ENCODE data around the gene STK39.
"Not testable (repeated sequence)": the region's sequence is repeated elsewhere in the genome, so short reads cannot be mapped to it uniquely, and the experiment has no call there.

Gene STK39

DNA sequence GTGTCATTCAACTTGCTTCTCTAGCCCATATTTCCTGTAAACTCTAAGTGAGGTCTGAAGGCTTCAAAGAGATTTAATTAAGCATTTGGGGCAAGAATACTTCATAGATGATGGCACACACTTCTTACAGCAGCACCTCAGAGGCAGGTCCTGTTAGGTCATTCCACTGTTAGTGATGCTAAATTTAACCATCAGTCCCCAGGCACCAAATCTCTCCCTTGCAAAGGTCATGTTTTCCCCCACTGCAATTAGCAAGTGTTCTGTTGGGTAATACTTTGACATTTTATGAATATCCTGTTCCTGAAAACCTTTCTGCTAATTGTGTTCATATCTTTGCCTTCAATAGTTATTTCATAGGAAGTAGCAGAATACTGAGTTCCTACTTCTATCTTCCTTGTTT is 117.0 kb downstream of the STK39 start:
- FAIRE-seq, result no peak

DNA sequence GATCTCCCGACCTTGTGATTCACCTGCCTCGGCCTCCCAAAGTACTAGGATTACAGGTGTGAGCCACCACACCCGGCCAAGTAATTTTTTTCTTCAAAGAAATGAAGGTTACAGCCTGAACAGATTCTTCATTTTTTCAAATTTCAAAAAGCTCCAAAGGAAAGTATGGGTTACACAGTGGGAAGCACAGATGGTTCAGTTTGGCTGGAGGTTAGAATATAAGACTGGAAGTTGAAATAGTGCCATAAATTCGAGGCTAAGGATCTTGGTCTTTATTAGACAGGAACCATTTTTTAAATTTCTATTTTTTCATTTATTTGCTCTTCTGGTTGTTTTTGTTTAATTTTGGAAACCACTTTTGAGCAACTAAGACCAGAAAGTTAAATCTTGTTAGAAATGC is 120.0 kb downstream of the STK39 start:
- no peak for FAIRE-seq

DNA sequence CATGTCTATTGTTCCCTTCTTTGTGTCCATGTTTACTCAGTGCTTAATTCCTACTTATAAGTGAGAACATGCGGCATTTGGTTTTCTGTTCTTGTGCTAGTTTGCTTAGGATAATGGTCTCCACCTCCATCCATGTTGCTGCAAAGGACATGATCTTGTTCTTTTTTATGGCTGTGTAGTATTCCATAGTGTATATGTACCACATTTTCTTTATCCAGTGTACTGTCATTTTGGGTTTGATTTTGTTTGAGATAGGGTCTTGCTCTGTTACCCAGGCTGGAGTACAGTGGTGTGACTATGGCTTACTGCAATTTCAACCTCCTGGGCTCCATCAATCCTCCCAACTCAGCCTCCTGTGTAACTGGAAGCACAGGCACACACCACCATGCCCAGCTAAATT is 125.2 kb downstream of the STK39 start:
- FAIRE-seq, result not testable (repeated sequence)

DNA sequence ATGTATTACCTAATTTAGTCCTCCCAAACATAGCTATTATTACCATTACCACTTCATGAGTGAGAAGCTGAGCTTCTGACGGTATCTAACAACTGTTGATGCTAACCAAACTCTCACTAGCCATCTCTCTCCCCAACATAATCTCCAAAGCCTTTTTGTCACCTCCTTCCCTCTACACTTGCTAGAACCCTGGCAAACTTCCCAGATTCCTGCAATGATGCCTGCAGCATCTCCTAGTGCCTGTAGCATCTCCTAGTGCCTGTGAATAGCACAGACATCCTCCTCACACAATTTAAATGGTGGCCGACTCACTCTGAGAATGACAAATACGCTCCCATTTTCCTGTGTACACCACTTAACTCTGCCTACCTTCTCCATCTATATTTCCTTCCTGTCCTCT is 126.7 kb downstream of the STK39 start:
- no peak for FAIRE-seq

DNA sequence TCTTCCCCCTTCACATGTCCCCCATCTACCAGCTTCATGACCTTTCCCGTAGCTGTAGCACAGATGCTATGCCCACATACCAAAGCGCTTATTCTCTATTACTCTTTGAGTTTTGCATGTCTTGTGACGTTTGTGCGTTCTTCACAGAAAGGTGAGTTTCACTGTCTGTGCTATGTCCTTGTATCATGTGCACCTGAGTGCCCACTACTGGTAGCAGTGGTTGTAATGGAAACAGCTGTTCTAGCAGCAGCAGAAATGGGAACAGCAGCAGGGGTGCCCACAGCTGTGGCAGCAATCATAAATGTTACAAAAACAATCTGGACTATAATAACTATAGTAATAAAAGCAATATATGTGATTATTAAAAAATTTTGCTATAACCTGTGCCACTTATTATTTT is 127.1 kb downstream of the STK39 start:
- no peak for FAIRE-seq

DNA sequence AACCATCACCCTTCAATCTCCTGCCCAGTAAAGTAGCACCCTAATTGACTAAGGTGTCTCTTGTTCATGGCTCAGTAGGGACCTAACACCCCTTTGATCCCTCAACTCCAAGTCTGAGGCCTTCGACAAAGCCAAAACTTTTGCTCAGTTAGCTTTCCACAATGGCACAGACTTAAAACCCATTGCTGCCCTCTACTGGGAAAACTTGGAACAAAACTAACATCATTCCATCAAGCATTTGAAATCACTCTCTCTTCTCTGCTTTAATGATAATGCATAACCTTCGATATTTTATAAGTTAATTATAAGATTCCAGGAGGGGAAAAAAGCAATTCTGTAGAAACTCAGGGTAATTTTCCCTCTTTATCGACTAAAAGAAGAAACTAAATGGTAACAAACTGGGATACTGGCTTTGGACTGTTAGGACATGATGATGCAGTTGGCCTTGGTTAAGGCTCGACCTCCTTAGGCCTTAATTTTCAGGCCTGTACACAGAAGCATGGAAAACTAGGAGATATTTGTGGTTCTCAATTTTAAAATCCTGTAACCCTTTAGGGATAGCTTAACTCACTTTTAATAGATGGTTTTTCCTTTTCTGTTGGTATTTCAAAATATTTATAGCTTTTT is 127.8 kb downstream of the STK39 start:
- FAIRE-seq, result peak; percentile 91

DNA sequence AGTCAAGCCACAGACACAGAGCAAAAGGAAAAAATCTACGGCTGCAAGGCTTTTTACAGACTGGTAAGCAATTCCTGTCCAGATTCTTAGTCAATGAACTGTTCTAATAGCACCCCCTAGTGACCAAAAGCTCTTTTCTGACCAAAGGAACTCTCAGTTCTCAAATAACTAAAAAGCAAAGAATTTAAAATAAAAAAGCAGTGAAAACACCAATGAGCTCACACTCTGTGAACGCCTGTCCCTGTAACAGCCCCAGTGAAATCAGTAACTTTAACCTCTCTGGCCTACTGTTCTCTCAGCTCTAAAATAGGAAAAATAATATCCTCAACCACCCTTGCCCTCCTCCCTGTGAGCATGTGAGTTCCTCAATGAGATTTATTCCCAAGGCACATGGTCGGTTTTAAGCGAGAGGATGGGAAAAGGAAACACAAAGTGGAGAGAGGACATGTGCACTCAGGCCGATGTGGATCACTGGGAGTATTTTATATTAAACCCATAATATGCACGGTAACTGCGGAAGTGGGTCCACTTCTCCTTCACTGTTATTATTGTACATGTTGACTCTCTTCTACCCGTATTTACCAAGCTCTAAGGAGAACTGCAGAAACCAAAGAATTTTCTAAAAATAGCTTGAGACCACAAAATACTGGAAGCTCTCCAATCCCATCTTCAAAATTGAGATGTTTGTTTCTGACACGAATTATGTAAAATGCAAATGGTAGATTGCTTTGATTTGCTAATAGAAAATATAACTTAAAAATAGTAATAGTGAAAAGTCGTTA is 128.5 kb downstream of the STK39 start:
- FAIRE-seq, result peak; percentile 62

DNA sequence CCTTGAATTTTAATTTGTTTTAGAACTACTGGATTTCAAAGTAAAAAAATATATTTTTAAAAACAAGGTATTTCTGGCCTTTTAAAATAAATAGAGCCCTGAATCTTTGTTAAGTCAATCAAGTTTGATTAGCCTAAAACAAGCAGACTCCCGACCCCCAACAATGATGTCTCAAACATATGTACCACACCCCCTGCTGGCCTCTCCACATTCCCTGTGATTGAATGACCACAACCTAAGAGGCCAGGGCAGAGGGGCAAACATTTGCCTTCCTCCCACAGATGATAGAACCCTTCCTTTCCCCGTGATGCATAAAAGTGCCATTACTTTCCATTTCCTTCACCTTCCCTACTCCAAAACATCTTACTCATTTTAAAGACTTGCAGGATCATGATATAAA is 130.9 kb downstream of the STK39 start:
- no peak for FAIRE-seq

DNA sequence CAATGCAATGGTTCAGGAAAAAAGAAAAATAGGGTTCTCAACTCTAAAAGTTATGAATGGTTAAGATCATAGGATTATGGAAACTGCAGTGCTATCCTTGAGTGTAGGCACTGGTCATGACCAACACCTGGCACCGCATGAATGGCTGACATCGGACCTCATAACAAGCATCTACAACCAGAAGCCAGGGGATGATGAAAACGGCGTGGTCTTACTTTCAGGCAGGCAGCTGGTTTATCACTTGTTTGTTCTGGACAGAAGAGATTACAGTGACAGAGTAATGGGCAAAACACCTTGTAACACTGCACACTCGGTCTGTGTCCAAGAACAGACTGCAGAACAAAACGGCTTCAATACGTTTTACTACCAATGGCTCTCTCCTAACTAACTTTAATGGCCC is 132.8 kb downstream of the STK39 start:
- FAIRE-seq, result no peak

DNA sequence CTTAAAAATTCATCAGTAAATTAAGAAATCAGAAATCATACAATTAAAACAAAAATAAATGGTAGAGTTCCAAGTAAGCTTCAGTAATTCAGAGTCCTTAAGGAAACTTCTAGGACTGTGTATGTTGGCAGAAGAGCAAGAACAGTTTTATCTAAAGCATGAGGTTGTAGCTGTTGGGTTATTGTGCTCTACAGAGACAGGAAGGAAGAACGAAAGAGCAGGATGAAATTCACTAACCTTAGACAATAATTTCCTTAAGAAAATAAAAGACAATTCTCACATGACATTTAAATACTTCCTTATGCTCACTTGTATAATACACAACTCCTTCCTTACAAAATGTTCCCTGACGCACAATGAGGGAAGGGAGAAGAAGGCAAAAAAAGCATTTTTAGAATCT is 133.4 kb downstream of the STK39 start:
- FAIRE-seq, result no peak

DNA sequence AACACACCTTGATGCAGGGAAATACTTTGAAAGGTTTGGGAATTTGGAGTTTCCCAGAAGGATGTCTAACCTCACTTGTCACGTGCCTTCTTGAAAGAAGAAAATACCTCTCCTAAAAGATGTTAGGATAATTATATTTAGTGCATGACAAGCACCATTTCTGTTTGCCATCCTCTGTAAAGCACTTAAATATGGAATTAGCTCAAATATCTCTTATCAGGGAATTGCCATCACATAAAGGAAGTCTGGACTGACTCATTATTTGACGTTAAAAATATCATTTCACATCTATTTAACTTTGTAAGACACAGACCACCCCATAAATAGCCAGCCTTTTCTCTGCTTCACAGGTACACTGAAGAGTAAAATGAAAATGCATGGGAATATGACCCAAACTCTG is 140.1 kb downstream of the STK39 start:
- FAIRE-seq, result no peak

DNA sequence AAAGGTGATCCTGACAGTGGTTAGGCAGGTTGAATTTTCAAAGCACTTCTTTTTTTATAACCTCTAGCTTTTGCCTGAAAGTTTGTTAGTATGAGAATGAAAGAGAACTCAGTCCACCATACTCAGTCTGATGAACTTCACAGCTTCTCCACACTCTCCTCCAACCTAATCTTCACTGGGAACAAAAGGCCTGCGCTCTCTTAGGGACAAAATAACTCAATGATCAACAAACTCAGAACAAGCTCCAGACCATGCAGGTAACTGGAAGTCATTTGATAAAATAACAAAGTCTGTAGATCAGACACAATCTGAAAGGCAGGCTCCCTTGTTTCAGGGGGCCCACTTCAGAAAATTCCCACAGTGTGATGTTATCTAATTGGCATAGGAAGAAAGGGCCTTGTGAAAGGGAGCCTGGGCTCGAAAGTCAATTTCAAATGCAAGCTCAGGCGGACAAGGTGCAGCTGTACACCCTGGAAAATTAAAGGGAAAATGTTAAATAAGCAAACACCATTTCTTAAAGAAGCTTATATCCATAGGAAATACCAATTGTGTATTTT is 142.2 kb downstream of the STK39 start:
- FAIRE-seq, result no peak

DNA sequence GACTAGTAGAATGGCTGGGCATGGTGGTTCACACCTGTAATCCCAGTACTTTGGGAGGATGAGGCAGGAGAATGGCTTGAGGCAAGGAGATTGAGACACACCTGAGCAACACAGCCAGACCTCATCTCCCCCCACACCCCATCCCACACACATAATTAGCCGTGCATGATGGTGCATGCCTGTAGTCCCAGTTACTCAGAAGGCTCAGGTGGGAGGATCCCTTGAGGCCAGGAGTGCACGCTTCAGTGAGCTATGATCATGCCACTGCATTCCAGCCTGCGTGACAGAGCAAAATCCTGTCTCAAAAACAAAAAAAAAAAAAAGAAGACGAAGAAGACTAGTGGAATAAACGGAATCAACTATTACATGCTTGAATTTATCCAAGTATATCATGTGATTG is 150.0 kb downstream of the STK39 start:
- FAIRE-seq, result no peak

DNA sequence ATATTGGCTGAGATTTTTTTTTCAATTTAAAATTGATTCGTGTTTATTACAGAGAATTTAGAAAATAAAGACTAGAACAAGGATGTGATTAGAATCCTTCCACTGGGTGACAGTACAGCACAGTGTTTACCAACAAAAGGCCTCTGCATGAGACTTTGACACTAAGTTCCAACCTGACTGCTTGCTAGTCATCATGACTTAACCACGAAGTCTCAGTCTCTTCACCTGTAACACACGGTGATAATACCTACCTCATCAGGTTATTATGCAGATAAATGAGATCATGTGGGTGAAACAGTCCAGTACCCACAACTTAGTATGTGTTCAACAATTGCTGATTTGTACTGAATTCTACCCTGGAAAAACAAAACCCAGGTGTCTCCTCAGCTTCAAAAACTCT is 151.2 kb downstream of the STK39 start:
- FAIRE-seq, result no peak

DNA sequence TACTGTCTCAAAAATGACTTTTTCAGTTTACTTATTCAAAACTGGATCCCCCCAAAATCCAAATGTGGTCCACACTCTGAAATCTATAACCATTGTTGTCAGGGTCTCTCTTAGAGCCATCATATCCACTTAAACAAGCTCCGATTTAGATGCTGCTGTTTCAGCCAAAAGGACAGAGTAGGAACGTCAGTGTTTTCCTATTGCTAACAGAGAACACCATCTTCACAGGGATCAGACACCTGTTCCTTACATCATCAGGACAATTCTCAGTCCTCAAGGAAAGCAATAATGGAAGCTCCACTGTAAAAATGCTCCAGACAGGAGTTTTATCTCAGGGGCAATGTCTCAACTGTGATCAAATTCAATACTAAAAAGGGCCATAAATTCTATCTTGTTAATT is 155.4 kb downstream of the STK39 start:
- FAIRE-seq, result no peak

DNA sequence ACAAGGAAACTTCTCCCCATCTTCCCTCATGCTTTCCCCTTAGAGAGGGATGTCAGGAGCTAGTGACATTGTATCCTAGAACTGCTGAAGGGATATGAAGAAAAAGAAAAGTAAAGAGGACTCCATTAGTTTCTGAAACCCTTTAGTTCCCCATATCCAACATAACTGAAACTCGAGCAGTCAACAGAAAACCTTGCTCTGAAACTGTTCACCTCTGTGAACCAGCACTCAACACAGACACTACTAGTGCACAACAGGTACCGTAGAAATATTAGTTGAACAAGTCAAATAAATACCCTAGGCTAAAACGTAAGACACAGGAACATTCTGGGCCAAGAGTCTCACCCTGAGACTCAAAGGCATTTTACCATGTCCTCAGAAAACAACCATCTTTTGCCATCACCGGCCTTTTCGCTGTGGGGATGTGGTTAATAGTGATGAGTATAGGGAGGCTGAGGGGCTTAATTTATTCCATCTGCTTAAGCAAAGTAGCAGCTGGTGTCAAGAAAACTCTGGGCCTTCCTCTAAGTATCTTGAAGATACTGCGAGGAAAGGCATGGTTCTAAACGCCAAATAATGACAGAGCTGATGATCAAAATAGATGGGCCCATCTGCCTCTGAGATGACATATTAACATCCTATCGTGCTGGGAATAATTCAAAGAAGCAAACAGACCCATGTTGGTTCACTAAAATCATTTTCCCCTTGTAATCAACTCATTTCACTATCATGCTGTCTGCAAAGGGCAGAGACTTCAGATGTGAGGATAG is 156.8 kb downstream of the STK39 start:
- no peak for FAIRE-seq

DNA sequence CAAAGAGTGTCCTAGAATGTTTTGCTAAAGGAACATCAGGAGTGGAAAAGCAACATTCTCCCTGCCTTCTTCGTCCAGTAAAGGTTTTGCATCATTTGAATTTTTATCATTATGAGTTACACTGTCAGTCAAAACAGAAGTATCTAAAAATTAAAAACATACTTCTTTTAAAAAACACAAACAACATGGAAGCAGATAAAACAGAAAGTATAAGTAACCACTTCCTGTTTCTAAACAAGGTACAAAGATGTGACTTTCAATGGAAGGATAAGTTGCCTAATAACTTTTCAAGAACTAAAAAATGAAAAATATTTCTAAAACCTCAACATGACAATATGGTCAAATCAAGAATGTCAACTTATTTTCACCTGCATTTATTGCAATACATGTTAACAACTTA is 158.2 kb downstream of the STK39 start:
- FAIRE-seq, result no peak

DNA sequence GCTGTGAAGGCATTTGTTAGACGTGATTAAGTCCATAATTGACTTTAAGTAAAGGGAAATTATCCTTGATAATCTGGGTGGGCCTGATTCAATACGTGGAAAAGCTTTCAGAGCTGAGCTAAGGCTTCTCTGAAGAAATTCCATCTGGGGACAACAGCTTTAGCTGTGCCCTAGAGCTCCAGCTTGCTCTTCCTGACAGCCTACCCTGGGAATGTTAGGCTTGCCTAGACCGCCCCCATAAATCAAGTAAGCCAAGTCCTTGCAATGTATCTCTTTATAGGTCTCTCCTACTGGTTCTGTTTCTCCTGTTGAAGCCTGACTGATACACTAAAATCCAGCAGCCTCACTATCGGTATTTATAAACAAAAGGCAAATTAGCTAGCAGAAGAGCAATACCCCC is 160.0 kb downstream of the STK39 start:
- no peak for FAIRE-seq

DNA sequence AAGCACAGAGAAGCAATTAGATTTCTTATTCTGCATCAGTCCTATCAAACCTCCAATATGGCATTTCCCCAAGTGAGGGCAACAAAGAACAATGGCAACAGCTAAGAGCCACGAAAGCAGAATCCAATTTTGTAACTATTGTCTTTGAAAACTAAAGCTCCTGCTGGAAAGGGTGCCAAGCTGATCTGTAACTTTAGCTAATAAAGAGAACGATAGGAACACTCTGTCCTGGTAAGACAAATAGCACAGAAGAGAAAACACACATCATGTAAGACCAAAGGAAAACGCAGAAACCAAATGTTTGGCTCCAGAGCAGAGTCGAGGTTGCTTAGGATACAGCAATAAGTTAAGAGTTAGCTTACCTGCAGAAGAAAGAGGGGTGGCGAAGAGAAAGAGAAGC is 160.5 kb downstream of the STK39 start:
- FAIRE-seq, result no peak

DNA sequence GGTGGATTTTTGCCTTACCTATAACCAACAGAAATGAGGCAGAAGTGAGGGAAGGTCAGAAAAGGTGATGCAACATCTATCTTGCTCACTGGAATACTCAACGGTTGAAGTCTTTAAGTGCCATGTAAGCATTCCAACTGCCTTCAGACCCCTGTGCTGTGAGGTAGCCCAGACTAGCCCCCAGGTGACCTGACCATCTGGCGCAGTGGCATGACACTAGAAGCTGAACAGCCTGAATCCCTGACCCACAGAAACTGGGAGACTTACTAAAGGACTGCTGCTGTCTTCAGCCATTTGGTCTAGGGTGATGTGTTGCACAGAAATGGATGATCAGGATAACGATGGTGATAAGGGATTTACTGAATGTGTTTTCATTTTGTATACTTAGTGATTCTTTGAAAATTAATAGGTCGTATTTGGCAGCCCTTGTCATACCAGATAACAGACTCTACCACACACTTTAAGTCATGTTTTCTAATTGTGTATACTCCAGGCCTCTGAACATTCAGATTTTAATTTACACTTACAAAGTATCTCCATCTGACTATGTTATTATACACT is 161.5 kb downstream of the STK39 start:
- FAIRE-seq, result no peak

DNA sequence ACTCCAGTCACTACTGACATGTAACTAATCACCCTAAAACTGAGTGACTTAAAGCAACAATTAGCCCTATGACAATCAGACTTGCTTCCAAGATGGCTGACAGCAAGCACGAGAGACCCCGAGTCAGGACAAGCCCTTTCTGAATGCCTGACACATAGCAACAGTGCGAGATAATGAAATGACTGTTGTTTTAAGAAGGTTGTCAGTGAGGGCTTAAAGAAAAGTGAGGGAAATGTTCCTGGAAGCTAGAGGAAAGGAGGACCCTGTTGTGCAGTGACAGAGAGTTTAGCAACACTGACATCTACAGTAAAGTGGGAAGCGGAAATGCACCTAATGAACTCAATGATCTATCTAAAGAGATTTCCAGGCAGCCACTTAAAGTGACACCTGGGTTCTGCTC is 163.1 kb downstream of the STK39 start:
- FAIRE-seq, result no peak

DNA sequence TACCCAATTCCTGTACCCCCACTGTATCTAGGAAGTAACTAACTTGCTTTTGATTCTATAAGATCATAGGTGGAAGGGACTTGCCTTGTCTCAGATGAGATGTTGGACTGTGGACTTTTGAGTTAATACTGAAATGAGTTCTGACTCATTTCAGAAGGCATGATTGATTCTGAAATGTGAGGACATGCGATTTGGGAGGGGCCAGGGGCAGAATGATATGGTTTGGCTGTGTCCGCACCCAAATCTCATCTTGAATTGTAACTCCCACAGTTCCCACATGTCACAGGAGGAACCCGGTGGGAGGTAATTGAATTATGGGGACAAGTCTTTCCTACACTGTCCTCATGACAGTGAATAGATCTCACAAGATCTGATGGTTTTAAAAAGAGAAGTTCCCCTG is 165.9 kb downstream of the STK39 start:
- FAIRE-seq, result not testable (repeated sequence)

DNA sequence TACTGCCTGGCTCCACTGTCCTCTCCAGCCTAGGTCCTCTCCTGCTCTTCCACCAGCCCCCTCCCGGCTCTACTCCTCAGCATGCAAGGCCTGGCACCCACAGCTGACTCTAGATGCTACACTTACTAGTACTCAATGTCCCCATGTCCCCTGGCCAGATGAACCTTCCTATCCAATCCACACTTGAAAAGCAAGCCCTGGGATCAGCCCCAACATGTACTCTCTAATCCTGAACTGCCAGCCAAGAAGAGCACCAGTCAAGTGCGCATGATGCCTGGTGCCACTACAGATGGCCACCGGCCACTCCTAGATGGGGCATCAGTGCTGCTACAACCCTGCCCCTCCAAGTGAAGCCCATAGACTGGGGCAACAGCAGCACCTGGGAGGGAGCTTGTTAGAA is 168.2 kb downstream of the STK39 start:
- FAIRE-seq, result no peak

DNA sequence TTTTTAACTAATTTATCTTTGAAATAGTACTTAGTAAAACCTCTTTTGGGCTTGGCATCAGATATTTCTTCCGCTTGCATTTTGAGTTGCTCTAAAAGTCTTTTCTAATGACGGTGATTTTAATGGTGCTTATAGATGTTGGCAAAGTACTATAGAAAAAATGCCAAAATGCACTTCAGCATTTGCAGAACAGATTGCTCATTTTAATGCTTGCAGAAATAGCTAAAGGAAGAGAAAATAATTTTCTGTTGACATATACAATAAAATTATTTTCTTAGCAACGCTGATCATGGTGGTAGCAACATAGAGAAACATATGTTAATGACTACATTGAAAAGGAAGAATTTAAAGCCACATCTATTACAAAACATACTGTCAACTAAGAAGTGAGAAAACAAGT is 170.7 kb downstream of the STK39 start:
- FAIRE-seq, result no peak

Measured in TTC549 (cell line).